ENCODE measurements around the gene PLEKHA5.

Gene PLEKHA5

DNA sequence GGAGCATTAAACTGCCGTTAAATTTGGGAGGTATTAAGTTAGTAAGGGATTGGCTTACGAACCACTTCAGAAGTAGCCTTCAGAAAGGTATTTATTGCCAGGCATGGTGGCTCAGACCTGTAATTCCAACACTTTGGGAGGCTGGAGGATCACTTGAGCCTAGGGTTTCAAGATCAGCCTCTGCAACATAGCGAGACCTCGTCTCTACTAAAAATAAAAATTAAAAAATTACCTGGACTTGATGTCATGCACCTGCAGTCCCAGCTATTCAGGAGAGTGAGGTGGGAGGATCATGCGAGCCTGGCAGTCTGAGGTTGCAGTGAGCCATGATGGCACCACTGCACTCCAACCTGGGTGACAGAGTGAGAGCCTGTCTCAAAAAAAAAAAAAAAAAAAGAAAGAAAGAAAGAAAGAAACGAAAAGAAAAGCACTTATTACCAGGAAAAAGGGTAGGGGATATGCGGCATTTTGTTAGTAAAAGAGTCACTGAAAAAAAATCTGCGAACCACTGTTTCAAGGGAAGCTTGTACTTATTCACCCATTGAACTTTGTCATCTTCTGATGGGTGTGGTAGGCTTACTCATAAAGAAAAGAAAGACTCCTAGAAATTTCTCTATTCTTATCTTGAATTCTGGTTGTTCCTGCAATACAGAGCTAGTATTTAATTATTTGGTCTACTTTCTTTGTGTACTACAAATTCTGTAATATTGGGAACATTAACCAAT is 33.6 kb upstream of the PLEKHA5 start:
- no peaks in the 10 kb centered on the region for H3K36me3 ChIP-seq (ENCODE audit: insufficient read depth, low read length)
- H3K9me3 ChIP-seq (ENCODE audit: low read length) = no peaks in the 10 kb centered on the region
- H3K27ac ChIP-seq (ENCODE audit: low read depth, low read length, poor library complexity, severe bottlenecking) = no peak overlapping the region
- no peaks in the 10 kb centered on the region for H3F3A ChIP-seq (ENCODE audit: insufficient read depth, low read length)
- no peaks in the 10 kb centered on the region for H3K4me1 ChIP-seq (ENCODE audit: insufficient read depth, low read length, severe bottlenecking)
- H3K79me2 ChIP-seq (ENCODE audit: insufficient read depth, low read length) = no peaks in the 10 kb centered on the region
- no peaks in the 10 kb centered on the region for H3K9me2 ChIP-seq (ENCODE audit: low read depth, low read length)
- no peak overlapping the region for H2AFZ ChIP-seq (ENCODE audit: low read length)
- no peaks in the 10 kb centered on the region for H4K20me1 ChIP-seq (ENCODE audit: insufficient read depth, low read length)
- H3K4me2 ChIP-seq (ENCODE audit: low read length) = no peak overlapping the region
- no peak for TF ChIP-seq EZH2 (IDR thresholded peaks at IDR 0.05; ENCODE audit: borderline replicate concordance, low read length)
- TF ChIP-seq, protein P1, sequence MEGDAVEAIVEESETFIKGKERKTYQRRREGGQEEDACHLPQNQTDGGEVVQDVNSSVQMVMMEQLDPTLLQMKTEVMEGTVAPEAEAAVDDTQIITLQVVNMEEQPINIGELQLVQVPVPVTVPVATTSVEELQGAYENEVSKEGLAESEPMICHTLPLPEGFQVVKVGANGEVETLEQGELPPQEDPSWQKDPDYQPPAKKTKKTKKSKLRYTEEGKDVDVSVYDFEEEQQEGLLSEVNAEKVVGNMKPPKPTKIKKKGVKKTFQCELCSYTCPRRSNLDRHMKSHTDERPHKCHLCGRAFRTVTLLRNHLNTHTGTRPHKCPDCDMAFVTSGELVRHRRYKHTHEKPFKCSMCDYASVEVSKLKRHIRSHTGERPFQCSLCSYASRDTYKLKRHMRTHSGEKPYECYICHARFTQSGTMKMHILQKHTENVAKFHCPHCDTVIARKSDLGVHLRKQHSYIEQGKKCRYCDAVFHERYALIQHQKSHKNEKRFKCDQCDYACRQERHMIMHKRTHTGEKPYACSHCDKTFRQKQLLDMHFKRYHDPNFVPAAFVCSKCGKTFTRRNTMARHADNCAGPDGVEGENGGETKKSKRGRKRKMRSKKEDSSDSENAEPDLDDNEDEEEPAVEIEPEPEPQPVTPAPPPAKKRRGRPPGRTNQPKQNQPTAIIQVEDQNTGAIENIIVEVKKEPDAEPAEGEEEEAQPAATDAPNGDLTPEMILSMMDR (IDR thresholded peaks at IDR 0.05; ENCODE audit: low read length) = no peak
- H3K4me3 ChIP-seq (ENCODE audit: low read depth, low read length, poor library complexity, severe bottlenecking) = no peak overlapping the region
- no peak overlapping the region for H3K9ac ChIP-seq (ENCODE audit: low read length)
- no peaks in the 10 kb centered on the region for H3K27me3 ChIP-seq (ENCODE audit: insufficient read depth, low read length)

DNA sequence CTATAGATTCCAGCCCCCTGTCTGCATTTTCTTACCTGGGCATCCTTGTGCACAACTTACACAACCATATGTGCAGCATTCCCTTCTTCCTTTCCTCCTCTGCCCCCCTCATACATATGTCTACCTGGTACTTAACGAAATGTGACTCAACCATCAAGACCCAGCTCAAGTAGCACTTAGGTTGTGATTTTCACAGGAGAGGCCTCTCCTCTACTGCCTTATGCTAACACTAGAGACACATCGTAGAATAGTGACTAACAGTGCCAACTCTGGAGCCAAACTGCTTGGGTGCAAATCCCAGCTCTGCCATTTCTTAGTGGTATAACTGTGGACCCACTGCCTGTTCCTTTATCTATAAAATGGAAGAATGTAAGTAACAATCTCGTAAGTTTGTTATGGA is 24.1 kb upstream of the PLEKHA5 start:
- Histone ChIP-seq H3K36me3 (ENCODE audit: insufficient read depth, low read length) (no peaks in the 10 kb centered on the region), H3F3A (ENCODE audit: insufficient read depth, low read length) (no peaks in the 10 kb centered on the region), H3K4me1 (ENCODE audit: insufficient read depth, low read length, severe bottlenecking) (no peaks in the 10 kb centered on the region), H3K27me3 (ENCODE audit: insufficient read depth, low read length) (no peaks in the 10 kb centered on the region), H3K9me3 (ENCODE audit: low read length) (no peaks in the 10 kb centered on the region), H4K20me1 (ENCODE audit: insufficient read depth, low read length) (no peaks in the 10 kb centered on the region), H3K79me2 (ENCODE audit: insufficient read depth, low read length) (no peaks in the 10 kb centered on the region), H3K9ac (ENCODE audit: low read length) (no peak overlapping the region), H3K9me2 (ENCODE audit: low read depth, low read length) (no peaks in the 10 kb centered on the region), H3K4me2 (ENCODE audit: low read length) (no peak overlapping the region), H2AFZ (ENCODE audit: low read length) (no peak overlapping the region), H3K27ac (ENCODE audit: low read depth, low read length, poor library complexity, severe bottlenecking) (no peak overlapping the region), H3K4me3 (ENCODE audit: low read depth, low read length, poor library complexity, severe bottlenecking) (no peak overlapping the region)
- TF ChIP-seq, protein P1 (IDR thresholded peaks at IDR 0.05; ENCODE audit: low read length) = no peak
- TF ChIP-seq EZH2 (IDR thresholded peaks at IDR 0.05; ENCODE audit: borderline replicate concordance, low read length) = no peak

DNA sequence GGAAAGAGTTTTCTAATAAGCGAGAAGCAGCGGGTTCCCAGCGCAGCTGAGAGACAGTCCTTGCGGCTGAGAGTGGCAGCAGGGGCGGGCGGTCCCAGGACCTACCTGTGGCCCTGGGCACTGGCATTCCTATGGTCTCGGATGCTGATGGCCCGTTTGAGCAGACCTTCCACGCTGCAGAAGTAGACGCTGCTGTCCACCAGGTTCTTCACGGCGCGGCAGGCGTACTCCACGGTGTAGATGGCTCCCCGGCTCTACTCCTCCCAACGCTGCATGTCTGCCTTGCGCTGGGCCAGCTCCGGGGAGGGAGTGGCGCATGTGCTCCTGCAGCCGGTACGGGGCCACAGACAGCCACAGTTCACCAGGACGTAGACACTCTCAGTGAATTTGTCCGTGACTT is 21.8 kb upstream of the PLEKHA5 start:
- Histone ChIP-seq H3K4me1 (ENCODE audit: insufficient read depth, low read length, severe bottlenecking) (no peaks in the 10 kb centered on the region), H3K9me3 (ENCODE audit: low read length) (no peaks in the 10 kb centered on the region), H3F3A (ENCODE audit: insufficient read depth, low read length) (no peaks in the 10 kb centered on the region), H3K4me2 (ENCODE audit: low read length) (no peak overlapping the region), H3K9me2 (ENCODE audit: low read depth, low read length) (no peaks in the 10 kb centered on the region), H3K4me3 (ENCODE audit: low read depth, low read length, poor library complexity, severe bottlenecking) (no peak overlapping the region), H3K9ac (ENCODE audit: low read length) (no peak overlapping the region), H3K79me2 (ENCODE audit: insufficient read depth, low read length) (no peaks in the 10 kb centered on the region), H2AFZ (ENCODE audit: low read length) (no peak overlapping the region), H4K20me1 (ENCODE audit: insufficient read depth, low read length) (no peaks in the 10 kb centered on the region), H3K27ac (ENCODE audit: low read depth, low read length, poor library complexity, severe bottlenecking) (no peak overlapping the region), H3K27me3 (ENCODE audit: insufficient read depth, low read length) (no peaks in the 10 kb centered on the region), H3K36me3 (ENCODE audit: insufficient read depth, low read length) (no peaks in the 10 kb centered on the region)
- no peak for TF ChIP-seq EZH2 (IDR thresholded peaks at IDR 0.05; ENCODE audit: borderline replicate concordance, low read length)
- TF ChIP-seq, protein P1 (IDR thresholded peaks at IDR 0.05; ENCODE audit: low read length) = no peak

All from OCI-LY1 (cell line).